ENCODE measurements around the gene ARHGAP32.

ARHGAP32 gene

DNA sequence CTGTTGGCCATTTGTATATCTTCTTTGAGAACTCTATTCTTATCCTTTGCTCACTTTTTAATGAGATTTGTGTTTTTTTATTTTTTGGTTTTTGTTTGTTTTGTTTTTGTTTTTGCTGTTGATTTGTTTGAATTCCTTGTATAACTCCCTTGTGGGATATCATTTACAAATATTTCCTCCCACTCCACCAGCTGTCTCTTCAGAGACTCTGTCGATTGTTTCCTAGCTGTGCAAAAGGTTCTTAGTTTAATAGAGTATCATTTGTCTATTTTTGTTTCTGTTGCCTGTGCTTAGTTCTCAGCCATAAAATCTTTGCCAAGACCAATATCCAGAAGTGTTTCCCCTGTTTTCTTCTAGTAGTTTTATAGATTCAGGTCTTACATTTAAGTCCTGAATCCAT, 82.4 kb downstream of the ARHGAP32 start:
- no peak for DNase-seq (ENCODE audit: low read depth)

DNA sequence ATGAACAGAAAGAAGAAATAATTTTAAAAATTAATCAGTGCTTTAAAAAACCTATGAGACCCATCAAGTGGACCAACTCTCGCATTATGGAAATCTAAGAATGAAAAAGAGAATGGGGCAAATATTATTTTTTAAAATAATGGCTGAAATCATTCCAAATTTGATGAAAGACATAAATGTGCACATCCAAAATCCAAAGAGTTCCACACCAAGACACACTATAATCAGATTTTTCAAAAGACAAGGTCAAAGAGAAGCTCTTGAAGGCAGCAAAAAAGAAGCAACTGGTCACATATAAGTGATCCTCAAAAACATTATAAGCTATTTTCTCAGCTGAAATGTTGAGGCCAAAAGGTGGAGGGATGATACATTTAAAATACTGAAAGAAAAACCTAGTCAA, 85.3 kb downstream of the ARHGAP32 start:
- DNase-seq (ENCODE audit: low read depth): no peak

DNA sequence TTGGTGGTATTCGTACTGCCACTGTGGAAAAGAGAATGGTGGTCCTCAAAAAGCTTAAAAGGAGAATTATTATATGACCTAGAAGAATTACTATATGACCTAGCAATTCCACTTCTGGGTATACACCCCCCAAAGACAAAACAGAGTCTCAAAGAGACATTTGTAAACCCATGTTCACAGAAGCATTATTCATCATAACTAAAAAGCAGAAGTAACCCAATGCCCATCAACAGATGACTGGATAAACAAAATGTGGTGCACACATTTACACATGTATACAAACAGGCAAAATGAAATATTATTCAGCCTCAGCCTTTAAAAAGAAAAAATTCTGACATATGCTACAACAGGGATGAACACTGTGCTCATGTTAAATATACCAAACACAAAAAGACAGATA, 89.4 kb downstream of the ARHGAP32 start:
- no peak for DNase-seq (ENCODE audit: low read depth)

DNA sequence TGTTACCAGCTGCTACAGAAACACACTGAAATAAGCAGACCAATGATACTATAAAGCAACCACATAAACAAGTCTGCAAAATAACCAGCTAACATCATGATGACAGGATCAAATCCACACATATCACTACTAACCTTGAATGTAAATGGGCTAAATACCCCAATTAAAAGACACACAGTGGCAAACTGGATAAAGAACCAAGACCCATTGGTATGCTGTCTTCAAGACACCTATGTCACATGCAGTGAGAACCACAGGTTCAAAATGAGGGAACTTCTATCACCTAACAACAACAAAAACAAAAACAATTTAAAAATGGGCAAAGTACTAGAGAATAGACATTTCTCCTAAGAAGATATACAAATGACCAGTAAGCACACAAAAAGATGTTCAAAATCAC, 89.9 kb downstream of the ARHGAP32 start:
- DNase-seq (ENCODE audit: low read depth): no peak

DNA sequence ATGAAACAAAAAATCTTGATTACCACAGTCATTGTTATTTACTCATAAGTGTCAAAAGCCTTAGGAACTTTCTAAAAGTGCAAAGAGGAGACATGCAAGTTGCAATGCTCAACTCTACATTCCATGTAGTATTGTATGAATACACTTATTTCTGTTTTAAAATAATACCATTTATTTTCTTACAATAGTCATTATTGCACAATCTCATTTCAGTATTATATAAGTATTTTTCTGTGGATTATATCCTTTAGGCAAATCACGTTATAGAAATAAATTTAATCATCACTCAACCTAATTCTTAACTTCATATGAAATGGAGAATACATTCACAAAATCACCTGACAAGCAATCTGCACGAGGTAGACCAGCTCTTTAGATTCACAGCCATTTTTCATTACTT, 98.8 kb downstream of the ARHGAP32 start:
- no peak for DNase-seq (ENCODE audit: low read depth)

DNA sequence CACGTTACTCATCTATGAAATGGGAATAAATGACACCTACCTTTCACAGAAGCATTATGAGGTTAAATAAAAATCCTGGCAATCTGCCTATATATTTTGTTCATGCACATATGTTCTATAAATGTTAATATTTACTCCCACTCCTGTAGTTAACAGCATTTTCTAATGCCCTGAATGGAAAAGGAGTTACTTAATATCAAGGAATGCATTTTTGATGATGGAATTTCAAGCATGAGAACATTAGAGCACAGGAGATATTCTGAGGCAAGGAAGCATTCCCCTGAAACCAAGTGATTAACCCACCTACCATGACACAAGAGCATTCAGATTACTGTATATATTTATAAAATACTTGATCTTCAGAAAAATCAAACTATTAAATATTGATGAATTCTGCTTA, 102.1 kb downstream of the ARHGAP32 start:
- no peak for DNase-seq (ENCODE audit: low read depth)

DNA sequence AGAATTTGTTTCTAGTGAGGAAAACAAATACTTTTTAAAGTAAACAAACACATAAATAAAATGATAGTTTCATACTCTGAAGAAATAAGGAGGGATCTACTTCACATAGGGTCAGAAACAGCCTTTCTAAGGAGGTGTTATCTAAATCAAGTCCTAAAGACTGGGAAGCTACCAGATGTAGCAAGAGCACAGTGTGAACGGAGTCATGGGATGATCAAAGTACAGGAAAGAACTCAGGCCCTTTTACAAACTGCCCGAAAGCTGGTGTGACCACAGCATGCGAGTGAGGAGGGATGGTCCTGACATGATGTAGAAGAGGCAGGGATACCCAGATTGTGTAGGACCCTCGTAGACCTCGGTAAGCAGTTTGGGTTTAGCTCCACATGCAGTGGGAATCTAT, 102.8 kb downstream of the ARHGAP32 start:
- no peak for DNase-seq (ENCODE audit: low read depth)

DNA sequence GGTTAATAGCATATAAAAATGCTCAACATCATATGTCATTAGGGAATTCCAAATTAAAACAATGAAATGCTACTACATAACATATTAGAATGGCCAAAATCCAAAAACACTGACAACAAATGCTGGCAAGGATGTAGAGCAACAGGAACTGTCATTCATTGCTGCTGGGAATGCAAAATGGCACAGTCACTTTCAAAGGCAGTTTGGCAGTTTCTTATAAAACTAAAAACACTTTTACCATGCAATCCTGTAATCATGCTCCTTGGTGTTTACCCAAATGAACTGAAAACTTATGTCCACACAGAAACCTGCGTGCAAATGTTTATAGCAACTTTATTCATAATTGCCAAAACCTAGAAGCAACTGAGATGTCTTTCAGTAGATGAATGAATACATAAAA, 105.1 kb downstream of the ARHGAP32 start:
- DNase-seq (ENCODE audit: low read depth): no peak

DNA sequence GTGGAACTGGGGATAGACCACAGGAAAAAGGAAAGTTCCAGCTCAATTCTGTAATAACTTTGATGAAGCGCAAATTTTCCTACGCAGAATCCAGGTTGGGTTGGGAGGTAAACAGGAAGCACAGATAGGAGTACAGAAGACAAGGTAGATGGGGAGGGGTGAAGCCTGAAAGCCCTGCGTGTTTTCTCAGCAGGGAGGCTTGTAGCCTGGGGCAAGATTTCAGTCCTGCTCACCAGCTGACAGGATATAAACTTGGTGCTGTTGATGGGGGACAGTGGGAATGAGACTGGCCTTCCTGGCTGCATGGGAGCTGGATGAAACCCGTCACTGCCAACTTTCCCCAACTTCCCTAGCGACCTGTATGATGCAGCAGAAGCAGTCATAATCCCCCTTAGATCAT, 114.9 kb downstream of the ARHGAP32 start:
- DNase-seq (ENCODE audit: low read depth): no peak

DNA sequence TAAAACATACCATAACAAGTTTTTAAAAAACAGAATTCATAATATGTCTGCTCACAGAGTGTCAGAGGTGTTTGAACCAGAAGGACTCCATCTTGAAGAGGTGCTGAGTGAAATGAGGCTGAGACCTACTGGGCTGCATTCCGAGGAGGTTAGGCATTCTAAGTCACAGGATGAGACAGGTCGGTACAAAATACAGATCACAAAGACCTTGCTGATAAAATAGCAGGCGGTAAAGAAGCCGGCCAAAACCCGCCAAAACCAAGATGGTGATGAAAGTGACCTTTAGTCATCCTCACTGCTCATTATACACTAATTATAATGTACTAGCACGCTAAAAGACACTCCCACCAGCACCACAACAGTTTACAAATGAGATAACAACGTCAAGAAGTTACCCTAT, 116.4 kb downstream of the ARHGAP32 start:
- no peak for DNase-seq (ENCODE audit: low read depth)

DNA sequence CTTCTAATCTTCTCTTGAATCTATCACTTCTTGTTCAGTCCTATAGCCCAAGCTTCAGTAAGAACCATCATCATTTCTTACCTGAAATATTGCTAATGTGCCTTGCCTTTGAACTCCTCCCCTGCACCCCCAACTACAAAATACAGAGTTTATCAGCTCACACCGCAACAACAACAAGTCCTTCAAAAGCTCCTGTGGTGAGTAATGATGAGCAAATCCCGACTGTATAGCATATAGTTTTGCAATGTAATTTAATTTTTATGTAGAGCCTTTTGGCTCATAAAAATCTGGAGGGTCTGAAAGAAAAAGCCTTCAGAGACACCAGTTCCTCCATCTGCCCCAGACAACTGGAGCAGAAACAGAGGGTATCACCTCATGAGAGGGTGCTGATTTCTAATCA, 124.7 kb downstream of the ARHGAP32 start:
- DNase-seq (ENCODE audit: low read depth): no peak

DNA sequence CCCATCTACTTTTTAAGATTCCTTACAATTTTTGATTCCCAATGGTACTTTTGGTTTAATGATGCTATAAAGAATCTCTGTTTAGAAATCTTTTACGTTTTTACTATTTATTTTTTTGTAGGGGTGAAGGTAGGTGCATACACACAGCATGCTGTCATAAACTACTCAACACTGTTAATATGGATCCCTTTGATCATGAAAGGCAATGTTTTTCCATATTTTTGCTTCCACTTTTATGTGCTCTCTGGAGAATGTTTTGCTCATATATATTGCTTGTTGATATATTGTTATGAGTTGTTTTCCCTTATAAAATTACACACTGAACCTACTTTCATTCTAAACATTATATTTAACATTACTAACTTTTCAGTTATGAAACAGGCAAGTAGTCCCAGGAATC, 125.9 kb downstream of the ARHGAP32 start:
- no peak for DNase-seq (ENCODE audit: low read depth)

DNA sequence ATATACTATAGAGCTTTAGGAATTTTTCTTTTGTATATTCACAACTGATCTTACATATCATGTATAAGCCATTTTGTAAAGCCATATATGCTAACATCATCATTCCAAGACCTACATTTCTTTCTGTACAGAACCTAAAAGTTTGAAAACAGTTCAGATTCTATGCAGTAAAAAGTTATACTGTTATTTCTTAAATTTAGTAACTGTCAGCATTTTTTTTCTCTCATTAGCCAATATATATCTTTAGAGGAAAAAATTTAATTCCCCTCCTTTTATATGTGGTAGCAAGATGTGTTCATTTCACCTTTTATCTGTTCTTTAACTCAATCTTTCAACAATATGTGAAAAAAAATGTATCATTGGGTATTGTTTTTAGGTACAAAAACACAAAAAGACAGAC, 129.0 kb downstream of the ARHGAP32 start:
- DNase-seq (ENCODE audit: low read depth): no peak

DNA sequence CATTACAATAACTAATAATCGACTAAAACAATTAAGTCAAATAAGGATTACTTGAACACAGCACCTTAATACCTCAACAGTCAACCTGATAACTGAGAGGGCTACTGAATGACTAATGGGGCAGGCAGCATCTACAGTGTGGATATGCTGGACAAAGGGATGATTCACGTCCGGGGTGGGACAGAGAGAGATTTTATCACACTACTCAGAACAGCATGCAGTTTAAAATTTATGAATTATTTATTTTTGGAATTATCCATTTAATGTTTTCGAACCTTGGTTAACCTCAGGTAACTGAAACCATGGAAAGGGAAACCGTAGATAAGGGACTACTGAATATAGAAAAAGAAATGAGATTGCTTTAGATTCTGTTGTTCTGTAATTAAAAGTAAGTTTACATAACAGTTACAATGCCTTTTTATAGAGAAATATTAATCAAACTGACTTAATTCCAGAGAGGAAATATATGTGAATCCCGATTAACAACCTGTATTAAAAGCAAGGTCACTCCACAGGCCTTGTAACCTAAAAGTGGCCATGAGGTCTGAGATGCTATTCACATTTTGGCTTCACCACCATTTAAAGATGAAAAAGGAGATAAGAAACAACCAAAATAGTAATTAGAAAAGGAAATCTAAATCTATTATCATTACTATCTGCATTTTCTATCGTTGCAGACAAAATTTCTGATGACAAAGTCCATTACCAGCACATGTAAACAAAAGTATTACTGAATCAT, 130.5 kb downstream of the ARHGAP32 start:
- no peak for DNase-seq (ENCODE audit: low read depth)

DNA sequence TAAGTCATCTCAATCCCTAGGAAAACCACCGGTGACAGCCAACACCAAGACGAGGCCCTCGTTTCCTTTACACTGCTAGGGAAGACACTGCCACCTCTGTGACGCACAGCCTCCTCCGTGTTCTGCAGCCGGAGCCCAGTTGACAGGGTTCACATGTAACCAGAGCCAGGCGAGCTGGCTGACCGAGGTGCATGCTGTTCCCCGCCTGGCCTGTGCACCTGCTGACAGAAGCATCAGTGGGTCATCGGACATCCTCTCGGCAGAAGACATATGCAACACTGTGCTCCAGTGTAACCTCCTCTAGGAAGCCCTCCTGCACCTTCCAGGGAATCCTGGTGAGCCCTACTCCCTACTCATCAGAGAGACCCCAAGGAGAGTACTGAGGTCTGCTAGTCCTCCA, 135.2 kb downstream of the ARHGAP32 start:
- no peak for DNase-seq (ENCODE audit: low read depth)

DNA sequence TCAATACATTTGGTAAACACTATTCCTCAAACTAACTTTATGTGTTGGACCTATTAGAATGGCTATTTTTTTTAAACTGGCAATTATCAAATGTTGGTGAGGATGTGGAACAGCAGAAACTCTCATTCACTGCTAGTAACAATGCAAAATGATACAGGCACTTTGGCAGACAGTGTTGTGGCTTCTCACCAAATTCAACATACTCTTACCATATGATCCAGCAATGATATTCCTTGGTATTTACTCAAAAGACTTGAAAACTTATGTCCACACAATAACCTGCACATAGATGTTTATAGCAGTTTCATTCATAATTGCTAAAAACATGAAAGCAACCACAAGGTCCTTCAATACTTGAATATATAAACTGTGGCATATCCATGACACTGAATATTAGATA, 136.9 kb downstream of the ARHGAP32 start:
- DNase-seq (ENCODE audit: low read depth): no peak

DNA sequence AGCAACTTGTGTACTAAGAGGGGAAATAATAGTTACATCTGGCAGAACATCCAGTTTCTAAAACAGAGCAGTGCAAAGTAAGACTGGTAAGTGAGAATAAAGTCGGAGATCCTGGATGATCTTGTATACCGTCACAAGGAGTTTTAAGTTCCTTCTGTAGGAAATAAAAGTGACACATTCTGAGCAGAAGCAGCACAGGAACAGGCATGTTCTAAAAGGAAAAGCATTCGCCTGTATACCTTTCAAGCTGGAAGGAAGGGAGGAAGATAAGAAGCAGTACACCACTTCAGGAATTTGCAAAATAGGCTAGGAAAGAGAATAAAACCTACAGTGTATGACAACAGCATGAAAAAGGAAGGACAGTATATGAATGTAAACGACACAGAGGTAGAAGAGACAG, 143.2 kb downstream of the ARHGAP32 start:
- DNase-seq (ENCODE audit: low read depth): no peak

DNA sequence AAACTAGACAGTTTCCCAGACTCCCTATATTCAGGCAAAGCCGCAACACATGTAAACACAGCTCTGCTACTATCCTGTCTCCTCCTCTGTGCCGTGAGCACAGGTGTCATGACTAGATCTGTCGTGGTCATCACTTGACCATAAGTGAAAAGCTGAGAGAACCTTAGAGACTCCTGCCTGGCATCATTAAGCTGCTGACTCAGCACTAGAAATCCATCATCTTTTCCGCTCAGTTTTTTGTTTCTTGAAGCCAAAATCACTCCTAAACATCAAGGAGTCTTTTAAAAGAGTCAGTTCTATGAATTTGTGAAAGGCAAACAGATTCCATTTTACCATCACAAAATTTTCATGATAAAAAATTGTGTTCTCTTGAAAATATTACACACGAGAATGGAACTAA, 147.0 kb downstream of the ARHGAP32 start:
- DNase-seq (ENCODE audit: low read depth): no peak

DNA sequence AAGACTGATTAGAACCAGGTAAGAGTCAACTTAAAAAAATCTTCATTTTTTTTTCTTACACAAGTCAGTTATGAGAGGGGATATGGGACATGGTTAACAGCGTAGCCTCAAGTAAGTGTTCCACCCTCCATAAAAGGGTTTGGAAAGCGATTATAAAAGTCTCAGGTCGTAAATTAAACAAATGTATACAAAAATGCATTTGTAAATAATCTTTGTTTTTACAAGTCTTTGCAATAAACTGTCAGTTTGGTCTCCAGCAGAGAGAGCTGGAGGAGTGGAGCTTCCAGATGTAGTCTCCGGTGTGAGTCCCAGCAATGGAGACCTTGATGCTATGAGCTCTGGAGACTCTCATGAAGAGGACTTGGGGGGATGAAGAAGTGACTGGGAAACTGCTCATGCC, 149.6 kb downstream of the ARHGAP32 start:
- no peak for DNase-seq (ENCODE audit: low read depth)

DNA sequence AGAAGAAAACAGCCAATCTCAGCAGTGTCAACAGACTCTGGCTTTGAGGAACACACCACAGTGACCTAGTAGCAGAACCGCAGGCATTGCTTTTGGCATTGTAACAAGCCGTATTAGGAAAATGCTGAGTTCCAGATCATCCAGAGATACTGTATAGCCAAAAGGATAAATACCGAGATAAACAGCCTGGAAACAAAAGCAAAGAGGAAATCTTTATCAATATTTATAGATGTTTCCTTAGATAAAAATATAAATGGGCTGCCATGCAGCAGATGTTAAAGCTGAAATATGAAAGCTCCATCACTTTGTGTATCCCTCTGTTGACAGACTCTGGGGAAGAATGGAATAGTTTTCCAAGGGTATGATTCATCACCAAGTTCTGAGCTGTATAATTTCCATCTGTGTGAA, 150.5 kb downstream of the ARHGAP32 start:
- no peak for DNase-seq (ENCODE audit: low read depth)

DNA sequence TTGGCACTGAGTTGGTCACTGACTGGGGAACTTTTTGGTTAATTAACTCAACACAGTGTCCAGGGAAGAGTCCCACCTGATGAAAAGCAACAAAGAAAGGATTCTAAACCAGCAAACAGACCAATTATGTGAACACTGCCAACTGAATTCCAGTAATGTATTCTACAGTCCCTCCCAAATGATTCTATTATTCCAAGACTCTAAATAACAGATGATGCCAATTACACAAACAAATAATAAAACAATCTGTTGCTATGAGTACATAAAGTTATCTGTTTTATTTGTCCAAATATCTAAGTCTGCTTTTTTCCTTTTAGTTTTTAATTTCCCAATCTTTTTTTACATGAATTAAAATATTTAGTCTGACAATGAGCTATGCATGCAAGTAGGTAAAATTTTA, 151.2 kb downstream of the ARHGAP32 start:
- no peak for DNase-seq (ENCODE audit: low read depth)

DNA sequence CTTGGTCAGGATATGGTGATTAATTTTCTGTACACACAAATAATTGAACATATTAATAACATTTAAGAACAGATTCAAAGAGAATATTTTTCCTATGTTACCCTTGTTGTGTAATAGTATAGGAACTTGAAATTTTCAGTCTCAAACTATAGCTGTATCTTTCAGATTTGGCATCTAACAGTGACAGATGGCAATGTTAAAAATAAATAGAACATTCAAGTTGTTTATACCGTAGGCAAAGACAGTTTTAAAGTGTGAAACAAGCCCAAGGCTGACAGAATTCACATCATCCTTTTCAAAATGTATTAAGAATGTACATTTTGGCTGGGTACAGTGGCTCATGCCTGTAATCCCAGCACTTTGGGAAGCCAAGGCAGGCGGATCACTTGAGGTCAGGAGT, 156.9 kb downstream of the ARHGAP32 start:
- no peak for DNase-seq (ENCODE audit: low read depth)

DNA sequence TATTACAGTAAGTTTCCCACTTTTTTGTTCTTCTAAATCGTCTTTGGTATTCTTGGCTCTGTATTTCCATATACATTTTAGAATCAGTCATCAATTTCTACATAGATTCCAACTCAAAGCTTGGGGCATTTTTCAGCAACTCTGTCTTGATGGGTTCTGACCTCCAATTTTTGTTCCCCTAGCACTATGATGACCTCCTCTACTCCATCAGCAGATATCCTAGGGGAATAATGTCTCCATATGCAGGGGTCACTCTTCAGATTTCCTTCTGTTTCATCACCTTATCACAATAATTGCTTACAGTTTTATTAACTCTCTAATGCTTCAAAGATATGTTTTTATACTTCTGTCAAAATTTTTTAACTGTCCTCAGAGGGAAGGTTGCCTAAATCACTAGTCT, 158.1 kb downstream of the ARHGAP32 start:
- no peak for DNase-seq (ENCODE audit: low read depth)

DNA sequence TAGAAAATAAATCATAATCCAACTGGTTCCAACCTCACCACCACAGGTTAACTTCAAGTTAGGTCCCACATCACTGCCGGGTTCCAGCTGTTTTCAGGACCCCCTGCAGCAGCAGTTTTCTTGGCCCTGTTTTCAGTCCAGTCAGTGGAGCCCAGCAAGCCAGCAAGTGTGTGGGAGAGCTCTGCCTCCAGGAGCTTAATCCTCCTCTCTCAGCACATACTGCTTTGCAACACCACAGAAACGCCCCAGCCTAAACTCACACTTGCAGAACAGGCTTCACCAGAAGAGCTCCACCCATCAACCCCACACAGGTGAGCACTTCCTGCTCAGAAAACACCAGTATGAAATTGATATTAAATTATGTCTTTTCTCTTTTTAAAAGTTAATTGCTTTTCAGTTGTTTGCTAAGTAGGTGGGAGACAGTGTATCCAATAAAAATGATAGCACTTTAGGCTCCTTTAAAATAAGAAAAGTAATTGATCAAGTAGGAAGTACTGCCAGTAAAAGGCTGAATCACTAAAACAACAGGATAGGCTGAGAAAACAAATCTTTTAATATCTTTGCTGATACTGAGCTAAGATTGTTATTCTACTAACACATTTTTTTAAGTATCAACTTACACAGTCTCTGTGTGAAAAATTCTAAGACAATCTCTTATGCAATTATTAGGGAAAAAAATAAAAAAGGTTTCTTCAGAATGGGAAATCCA, 168.0 kb downstream of the ARHGAP32 start:
- no peak for DNase-seq (ENCODE audit: low read depth)

All from activated T-cell treated with anti-CD3 and anti-CD28 coated beads for 48 hours (primary cell).